ENCODE data around the gene OR13C9.

- TF ChIP-seq CTCF (IDR thresholded peaks at IDR 0.05) (no peak), POLR2A (IDR thresholded peaks at IDR 0.05) (no peak)
Measured at GRCh38 chr9:104586496-104587180, 31.4 kb downstream of the OR13C9 start.

All from esophagus squamous epithelium (tissue), 4 donors.